ENCODE data around the gene KAT2B. TPM values are rescaled to one million over a fixed set of nuclear protein-coding genes. Genes with fewer than 3 reads are reported as not detected.

The KAT2B gene
- total and polyA plus RNA-seq, 8 donors, result 3.8 to 208 (median 20.3) TPM

GRCh38 chr3:20145874-20146273 lies 105.6 kb downstream of the KAT2B start:
- WGBS, 5 donors, result 91 to 98% (median 93%) methylated on average over 2 of the region's 2 CpGs
- TF ChIP-seq, protein P1, sequence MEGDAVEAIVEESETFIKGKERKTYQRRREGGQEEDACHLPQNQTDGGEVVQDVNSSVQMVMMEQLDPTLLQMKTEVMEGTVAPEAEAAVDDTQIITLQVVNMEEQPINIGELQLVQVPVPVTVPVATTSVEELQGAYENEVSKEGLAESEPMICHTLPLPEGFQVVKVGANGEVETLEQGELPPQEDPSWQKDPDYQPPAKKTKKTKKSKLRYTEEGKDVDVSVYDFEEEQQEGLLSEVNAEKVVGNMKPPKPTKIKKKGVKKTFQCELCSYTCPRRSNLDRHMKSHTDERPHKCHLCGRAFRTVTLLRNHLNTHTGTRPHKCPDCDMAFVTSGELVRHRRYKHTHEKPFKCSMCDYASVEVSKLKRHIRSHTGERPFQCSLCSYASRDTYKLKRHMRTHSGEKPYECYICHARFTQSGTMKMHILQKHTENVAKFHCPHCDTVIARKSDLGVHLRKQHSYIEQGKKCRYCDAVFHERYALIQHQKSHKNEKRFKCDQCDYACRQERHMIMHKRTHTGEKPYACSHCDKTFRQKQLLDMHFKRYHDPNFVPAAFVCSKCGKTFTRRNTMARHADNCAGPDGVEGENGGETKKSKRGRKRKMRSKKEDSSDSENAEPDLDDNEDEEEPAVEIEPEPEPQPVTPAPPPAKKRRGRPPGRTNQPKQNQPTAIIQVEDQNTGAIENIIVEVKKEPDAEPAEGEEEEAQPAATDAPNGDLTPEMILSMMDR (IDR thresholded peaks at IDR 0.05), result no peak
- no peak for TF ChIP-seq POLR2A (IDR thresholded peaks at IDR 0.05)
- no peak for TF ChIP-seq EP300 (IDR thresholded peaks at IDR 0.05)
- no peak for TF ChIP-seq POLR2AphosphoS5 (IDR thresholded peaks at IDR 0.05)
- intact Hi-C loops (cut with DNase I; ENCODE audit: low total_unique reads), result no loop called here
- Histone ChIP-seq H3K9me3 (no peaks in the 10 kb centered on the region), H3K4me1 (peaks cover 0 to 14% (median 0%) of the 10 kb centered on the region in 4 donors), H3K27ac (no peak overlapping the region), H3K36me3 (peaks cover 0 to 58% (median 47%) of the 10 kb centered on the region in 4 donors), H3K4me3 (no peak overlapping the region), H3K27me3 (no peaks in the 10 kb centered on the region)
- DNase-seq, result no peak

DNA sequence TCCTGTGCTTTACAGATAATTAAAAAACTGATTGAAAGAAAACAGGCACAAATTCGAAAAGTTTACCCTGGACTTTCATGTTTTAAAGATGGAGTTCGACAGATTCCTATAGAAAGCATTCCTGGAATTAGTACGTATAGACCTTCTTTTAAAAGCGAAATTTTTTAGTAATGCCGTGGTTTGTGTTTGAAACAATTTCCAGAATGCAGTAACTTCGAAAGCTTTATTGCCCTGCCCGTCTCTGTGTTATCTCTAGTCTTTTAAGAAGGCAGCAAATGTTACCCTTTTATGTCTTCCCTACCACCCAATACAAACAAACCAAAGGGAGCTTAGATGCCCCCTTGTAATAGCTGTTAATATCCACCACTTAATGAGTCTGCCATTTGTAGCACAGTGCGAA lies 106.1 kb downstream of the KAT2B start:
- Histone ChIP-seq H3K4me3 (no peak overlapping the region), H3K9me3 (no peaks in the 10 kb centered on the region), H3K27me3 (no peaks in the 10 kb centered on the region), H3K36me3 (peaks cover 0 to 61% (median 47%) of the 10 kb centered on the region in 4 donors), H3K27ac (no peak overlapping the region), H3K4me1 (peaks cover 0 to 14% (median 0%) of the 10 kb centered on the region in 4 donors)
- WGBS, 5 donors, result 88 to 95% (median 93%) methylated on average over 8 of the region's 8 CpGs
- no peak for DNase-seq
- TF ChIP-seq, protein P1 (IDR thresholded peaks at IDR 0.05), result no peak
- TF ChIP-seq EP300 (IDR thresholded peaks at IDR 0.05) (no peak), POLR2A (IDR thresholded peaks at IDR 0.05) (no peak), POLR2AphosphoS5 (IDR thresholded peaks at IDR 0.05) (no peak)
- intact Hi-C loops (cut with DNase I; ENCODE audit: low total_unique reads), result no loop called here

DNA sequence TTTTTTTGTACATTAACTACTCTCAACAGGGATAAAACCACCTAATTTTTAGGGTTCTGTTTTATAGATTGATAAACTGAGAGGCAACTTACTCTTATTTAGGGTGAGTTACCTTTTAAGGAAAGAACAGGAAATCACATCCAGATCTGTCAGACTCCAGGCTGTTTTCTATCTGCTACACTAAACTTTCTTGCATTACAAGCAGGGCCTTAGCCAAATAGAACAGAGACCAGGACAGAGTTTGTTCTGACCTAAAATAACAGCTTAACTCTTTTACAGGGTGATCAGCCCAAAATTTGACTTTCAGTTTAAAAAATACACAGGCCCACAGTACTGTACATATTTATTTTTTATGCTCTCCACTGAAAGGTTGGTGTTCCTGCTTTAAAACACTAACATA lies 107.1 kb downstream of the KAT2B start:
- TF ChIP-seq POLR2AphosphoS5 (IDR thresholded peaks at IDR 0.05) (no peak), POLR2A (IDR thresholded peaks at IDR 0.05) (no peak), EP300 (IDR thresholded peaks at IDR 0.05) (no peak)
- TF ChIP-seq, protein P1 (IDR thresholded peaks at IDR 0.05), result no peak
- no peaks in the 10 kb centered on the region for H3K9me3 ChIP-seq
- DNase-seq, result peak in 1 of 2 donors; percentile 25
- peaks cover 0 to 63% (median 56%) of the 10 kb centered on the region in 4 donors for H3K36me3 ChIP-seq
- H3K4me1 ChIP-seq, result peaks cover 0 to 14% (median 0%) of the 10 kb centered on the region in 4 donors
- intact Hi-C loops (cut with DNase I; ENCODE audit: low total_unique reads), result no loop called here
- peak overlapping the region in 1 of 5 donors; percentile 25 for H3K27ac ChIP-seq
- H3K27me3 ChIP-seq, result no peaks in the 10 kb centered on the region
- no peak overlapping the region for H3K4me3 ChIP-seq

DNA sequence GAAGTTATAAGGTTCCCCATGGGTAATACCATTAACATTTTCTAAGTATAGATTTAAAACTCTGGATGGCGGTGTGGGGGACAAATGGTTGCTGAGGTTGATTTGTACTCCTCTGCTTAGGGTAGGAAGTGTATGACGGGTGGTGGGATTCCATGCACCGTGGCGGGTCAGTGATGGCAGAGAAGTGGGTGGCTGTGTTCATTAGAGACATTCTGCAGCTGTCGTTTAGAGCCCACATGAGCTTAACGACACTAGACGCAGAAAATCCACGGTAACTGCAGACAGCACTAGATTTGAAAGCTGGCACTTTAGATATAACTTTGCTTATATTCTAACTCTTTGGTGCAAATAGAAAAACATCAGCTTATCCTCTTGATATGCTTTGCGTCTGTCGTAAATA lies 108.2 kb downstream of the KAT2B start:
- 86 to 95% (median 92%) methylated on average over 10 of the region's 10 CpGs for WGBS, 5 donors
- intact Hi-C loops (cut with DNase I; ENCODE audit: low total_unique reads), result no loop called here

More for the DNA sequence above, 108.2 kb downstream of the KAT2B start:
- no peak for TF ChIP-seq POLR2AphosphoS5 (IDR thresholded peaks at IDR 0.05)
- TF ChIP-seq, protein P1 (IDR thresholded peaks at IDR 0.05), result no peak
- TF ChIP-seq POLR2A (IDR thresholded peaks at IDR 0.05), result no peak
- no peak for TF ChIP-seq EP300 (IDR thresholded peaks at IDR 0.05)
- no peak for DNase-seq
- Histone ChIP-seq H3K4me3 (no peak overlapping the region), H3K36me3 (peaks cover 0 to 62% (median 52%) of the 10 kb centered on the region in 4 donors), H3K27me3 (no peaks in the 10 kb centered on the region), H3K27ac (no peak overlapping the region), H3K4me1 (peaks cover 0 to 14% (median 0%) of the 10 kb centered on the region in 4 donors), H3K9me3 (no peaks in the 10 kb centered on the region)
